SW480 (cell line): ENCODE results near the gene LSP1.
"Not testable (repeated sequence)": the region's sequence is repeated elsewhere in the genome, so short reads cannot be mapped to it uniquely, and the experiment has no call there.

Experiments
- DNase-seq: peaks from one replicate; pipeline ENCODE4 v3.0.0-alpha.2; 2016; ENCODE audit warnings: low spot score

LSP1 gene, protein sequence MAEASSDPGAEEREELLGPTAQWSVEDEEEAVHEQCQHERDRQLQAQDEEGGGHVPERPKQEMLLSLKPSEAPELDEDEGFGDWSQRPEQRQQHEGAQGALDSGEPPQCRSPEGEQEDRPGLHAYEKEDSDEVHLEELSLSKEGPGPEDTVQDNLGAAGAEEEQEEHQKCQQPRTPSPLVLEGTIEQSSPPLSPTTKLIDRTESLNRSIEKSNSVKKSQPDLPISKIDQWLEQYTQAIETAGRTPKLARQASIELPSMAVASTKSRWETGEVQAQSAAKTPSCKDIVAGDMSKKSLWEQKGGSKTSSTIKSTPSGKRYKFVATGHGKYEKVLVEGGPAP

DNA sequence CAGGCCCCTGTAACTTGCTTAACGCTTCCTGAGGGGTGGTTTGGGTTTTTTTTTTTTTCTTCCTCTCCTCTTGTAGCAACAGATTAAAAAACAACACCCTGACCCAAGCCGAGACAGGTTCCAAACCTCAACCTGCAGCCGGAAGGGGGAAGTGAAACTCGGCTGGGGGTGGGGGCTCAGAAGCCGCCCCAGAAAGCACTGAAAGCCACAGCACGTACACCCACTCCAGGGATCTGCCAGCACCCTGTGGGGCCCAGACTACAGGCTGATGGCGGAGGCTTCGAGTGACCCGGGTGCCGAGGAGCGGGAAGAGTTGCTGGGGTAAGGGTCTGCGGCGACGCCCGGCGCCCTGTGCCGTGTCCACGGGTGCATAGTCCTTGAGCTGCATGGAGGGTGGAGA, at the start of gene LSP1:
Gene LSP1, plus strand, starts transcription at position 208 of the 400 bp plus-strand sequence. Its CDS starts 61 bp downstream, at position 269.
- no peak for DNase-seq

DNA sequence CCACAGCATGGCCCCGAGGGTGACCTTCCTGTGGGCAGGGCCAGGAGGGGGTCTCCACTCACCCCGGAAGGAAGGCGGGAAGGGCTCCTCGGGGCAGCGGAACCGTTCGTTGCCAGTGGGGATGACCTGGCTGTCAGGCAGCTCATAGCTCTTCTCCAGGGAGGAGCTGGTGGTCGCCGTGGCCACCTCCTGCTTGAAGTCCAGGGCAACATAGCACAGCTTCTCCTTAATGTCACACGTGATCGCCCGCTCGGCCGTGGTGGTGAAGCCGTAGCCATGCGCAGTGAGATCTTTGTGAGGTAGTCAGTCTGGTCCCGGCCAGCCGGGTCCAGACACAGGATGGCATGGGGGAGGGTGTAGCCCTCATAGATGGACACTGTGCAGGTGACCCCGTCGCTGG, 49.6 kb upstream of the LSP1 start:
- DNase-seq, result no peak

- DNase-seq, result not testable (repeated sequence)
Observed at GRCh38 chr11:1803835-1804519, 48.9 kb upstream of the LSP1 start.

GRCh38 chr11:1805525-1805924, 47.4 kb upstream of the LSP1 start:
- no peak for DNase-seq

DNA sequence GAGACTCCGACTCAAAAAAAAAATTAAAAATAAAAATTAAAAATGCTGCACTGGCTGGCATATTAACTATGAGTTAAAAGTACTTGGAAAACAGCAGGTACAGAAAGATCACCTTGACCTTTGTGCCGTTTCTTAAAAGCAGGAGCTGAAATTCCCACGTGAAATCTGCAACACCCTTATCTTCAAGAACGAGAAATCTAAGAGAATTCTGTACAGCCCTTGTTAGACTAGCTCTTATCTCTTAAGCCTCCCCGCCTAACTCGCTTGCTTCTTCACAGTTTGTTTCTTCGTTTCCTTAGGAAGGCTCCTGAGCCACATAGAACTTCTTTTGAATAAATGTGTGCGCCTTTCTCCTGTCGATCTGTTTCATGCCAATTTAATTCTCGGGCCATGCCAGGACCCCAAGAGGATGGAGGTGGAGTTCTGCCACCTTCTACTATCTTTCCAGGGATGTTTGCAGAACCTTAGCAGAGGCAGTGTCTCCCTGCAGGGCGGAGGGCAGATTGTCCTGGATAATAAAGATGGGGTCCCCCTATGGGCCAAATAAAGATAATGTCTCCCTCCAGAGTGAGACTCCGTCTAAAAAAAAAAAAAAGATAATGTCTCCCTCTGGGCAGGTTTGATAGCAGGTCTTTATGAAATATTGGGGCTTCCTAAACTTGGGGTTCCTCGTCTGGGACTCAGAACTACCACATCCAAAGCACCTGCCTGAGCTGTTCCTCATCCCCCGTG, 45.5 kb upstream of the LSP1 start:
- no peak for DNase-seq

GRCh38 chr11:1810761-1811160, 42.1 kb upstream of the LSP1 start:
- DNase-seq, result no peak

DNA sequence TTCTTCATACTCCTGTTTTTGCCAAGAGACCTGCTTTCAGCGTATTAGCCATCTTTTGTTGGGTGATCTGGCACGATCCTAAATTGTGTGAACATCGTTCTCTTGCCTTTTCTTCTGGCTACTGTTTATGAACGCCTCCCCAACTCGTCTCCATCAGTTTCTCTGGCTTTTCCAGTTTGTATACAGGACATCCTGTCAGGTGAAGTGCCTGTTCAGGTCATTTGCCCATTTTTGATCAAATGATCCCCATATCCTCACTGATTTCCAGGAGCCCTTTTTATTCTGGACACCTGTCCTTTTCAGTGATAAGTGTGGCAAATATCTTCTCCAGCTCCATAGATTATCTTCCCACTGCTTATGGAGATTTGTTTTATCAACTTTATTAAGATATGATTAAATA, 40.6 kb upstream of the LSP1 start:
- DNase-seq, result no peak

- DNase-seq, result no peak
Observed at GRCh38 chr11:1812801-1813200, 40.1 kb upstream of the LSP1 start.

DNA sequence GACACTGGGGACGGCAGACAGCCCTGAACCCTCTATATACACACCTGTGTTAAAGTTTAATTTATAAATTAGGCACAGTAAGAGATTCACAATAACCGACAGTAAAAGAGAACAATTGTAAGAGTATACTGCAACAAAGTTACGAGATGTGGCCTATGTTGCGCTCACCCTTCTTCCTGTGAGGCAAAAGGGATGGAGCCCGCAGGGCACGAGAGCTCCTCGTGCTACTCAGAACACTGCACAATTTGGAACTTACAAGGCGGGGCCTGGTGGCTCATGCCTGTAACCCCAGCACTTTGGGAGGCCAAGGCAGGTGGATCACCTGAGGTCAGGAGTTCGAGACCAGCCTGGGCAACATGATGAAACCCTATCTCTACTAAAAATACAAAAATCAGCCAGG, 39.5 kb upstream of the LSP1 start:
- DNase-seq, result not testable (repeated sequence)

DNA sequence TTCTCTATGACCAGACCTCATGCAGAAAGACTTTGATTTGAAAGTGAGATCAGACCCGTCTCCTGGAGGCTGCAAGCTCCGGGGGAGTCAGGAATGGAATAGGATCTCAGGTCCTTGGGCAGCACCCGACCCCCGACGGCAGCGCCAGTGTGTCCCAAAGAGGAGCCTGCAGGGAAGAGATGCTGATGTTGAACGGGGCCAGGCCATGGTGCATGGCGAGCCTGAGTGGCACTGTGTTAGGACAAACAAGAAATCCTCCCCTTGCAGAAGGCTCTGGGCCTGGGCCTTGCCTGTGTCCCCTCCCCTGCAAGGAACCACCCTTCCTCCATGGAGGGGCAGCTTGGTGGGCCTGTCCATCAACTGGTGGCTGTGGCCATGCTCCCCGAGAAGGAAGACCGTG, 38.2 kb upstream of the LSP1 start:
- no peak for DNase-seq

- DNase-seq, result no peak
Observed at GRCh38 chr11:1815311-1815710, 37.6 kb upstream of the LSP1 start.

DNA sequence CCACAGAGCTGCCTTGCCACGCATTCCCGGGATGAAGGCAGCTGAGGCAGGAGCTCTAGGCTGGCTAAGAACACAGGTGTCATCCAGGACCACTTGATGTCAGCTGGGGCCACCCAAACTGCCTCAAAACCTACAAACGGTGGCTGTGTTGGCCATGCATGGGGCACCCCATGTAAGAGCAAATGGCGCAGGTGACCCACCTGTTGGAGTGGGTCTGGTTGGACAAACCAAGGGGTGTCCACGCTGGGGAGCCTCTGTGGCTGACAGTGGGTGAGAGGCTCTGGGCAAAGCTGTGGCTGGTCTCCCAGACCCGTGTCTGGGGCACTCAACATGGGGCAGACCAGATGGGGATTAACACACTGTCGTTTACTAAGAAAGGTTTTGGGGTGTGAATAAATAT, 37.1 kb upstream of the LSP1 start:
- DNase-seq, result no peak

DNA sequence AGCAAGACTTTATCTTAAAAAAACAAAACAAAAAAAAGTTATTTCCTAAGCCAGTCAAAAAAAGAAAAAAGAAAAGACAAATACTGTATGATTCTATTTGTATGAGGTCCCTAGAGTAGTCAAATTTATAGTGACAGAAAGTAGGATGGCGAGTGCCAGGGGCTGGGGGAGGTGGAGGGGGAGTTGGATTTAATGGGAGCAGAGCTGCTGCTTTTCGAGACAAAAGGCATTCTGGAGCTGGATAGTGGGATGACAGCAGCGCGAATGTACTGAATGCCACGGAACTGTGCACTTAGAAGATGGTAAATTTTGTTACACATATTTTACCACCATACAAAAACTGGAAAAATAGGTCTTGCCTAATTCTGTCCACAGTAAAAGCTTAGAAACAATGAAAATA, 35.9 kb upstream of the LSP1 start:
- no peak for DNase-seq

DNA sequence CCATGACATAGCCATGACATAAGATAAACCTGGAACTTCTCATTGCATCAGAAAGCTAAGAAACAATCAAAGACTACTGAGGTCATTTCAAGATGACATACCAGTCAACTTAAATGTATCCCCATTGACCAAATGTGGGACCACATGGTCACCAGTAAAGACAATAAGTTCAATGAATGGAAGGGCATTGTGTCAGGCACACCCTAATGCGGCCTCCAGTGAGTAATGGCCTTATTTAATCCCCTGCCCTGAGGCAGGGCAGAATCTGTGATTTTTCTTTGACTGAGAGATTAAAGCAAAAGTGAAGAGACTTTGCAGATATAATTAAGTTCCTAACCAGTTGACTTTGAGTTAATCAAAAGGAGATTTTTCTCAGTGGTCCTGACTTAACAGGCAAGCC, 35.4 kb upstream of the LSP1 start:
- DNase-seq, result peak; percentile 28

GRCh38 chr11:1819074-1819473, 33.8 kb upstream of the LSP1 start:
- DNase-seq, result no peak

DNA sequence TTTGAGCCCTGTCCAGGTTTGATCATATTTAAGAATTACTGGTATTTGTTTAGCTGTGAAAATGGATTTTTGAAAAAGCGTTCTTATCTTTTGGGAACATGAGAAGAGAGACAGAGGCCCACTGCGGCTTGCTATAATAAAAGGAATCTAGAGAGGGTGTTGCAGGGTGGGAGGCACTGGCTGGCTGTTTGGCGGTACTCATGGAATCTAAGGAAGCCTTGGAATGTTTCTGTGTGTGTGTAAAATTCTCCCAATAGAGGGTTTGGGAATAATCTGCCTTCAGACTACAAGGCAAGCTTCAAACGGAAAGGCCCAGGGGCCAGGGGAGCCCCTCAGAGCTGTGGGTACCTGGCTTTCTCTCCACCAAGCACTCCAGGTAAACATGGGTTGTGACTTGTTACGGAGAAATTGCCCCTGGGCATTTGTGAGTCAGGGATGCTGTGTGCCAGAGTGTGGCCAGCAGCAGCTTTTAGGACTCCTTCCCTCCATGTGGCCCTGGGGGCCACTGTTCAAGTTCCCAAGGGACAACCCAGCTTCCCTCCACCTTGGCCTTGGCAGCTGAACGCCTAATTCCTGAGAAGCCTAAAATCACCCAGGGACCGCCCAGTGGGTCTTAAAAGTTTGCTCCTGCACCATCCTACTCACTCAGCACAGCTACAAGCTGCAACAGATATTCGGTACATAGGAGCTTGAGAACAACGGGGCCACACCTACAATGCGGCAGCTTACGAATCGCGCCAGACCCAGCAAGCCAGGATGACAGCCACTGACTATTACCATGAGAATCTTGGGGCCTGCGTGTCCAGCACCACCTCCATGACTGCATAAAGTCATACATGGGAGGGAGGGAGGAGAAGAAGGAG, 32.2 kb upstream of the LSP1 start:
- DNase-seq, result no peak

GRCh38 chr11:1821562-1821961, 31.3 kb upstream of the LSP1 start:
- DNase-seq, result no peak

GRCh38 chr11:1822648-1823375, 30.1 kb upstream of the LSP1 start:
- DNase-seq, result no peak

DNA sequence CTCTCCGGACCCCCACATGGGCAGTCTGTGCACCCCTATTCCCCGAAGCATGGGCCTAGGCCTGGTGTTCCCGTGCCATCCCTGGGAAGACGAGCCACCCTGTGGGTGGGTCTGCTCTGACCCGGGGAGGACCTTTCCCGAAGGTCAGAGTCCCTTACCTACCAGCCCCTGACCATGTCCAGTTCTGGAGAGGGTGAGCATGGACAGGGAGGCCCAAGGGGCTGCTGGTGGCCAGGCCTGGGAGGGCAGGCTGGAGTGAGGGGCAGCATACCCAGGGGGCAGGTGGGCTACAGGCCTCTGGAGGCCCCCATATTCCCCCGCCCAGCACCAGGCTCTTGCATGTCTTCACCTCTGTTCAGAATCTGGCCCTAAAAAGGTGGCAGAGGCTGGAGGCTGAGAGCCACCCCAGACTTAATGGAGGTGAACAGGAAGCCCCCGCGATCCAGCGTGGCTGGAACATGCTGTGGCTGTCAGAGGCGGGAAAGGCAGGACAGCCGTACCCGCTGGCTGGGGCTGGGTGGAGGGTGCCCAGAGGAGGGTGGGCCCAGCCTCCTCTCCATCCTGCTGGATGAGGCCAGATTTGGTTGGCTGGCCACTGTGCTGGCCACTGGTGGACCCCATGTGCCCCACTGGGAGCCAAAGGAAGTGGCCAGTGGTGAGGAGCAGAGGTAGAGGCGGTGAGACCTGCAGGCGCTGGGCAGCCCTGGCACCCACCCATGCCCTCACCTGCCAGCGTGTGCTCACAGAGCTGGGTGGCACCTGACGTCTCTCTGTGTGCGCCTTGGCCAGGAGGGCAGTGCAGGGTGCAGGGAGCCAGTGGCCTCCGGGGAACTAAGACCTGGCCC, 29.3 kb upstream of the LSP1 start:
- no peak for DNase-seq

DNA sequence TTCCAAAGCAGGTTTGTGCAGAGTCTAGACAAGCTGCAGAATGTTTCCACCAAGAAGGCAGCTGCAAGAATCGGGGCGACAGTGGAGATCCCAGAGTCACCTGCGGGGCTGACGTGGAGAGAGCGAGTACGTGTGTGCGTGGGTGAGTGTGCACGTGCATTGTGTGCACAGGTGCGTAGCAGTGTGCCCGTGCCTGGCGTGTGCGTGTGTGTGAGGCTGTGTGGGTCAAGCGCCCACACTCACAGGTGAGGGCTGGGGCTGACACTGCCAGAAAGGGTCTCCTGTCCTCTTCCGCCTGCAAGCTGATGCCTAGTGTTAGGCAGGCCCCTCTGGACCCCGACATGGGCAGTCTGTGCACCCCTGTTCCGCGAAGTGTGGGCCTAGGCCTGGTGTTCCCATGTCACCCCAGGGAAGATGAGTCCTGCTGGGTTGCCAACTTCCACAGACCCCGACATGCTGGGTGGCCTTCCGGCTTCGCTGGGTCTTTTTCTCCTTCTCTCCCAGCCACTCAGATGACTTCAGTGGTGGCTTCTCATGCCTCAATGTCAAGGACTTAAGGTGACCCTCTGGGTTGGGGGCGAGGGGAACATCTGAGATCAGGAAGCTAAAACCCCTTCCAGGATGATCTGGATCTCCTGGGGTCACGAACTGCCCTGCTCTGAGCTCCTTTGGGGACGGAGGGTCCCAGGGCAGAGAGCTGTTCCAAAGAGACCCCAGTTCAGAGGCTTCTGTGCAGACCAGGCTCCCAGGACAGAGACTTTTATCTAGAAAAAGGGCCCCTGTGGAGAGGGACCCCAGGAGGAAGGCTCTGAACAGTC, 28.5 kb upstream of the LSP1 start:
- DNase-seq, result no peak
